SK-N-MC (cell line): ENCODE data around the gene TRMT112.

Experiments used
- EZH2 ChIP-seq: fragments of 200-600 bp; sonication (generic); IDR thresholded peaks from one replicate; pipeline ENCODE4 v1.6.1; 2017; ENCODE audit warnings: antibody characterized with exemption
- POLR2AphosphoS5 ChIP-seq: IDR thresholded peaks from 2 replicates; pipeline ENCODE4 v1.6.1; 2012; ENCODE audit warnings: mild to moderate bottlenecking, low read depth, low read length, borderline replicate concordance

GRCh38 chr11:64314146-64314804 is 3.1 kb downstream of the TRMT112 start:
- no peak for TF ChIP-seq EZH2
- TF ChIP-seq POLR2AphosphoS5 = no peak
